Measurements from ENCODE around the gene ZNF512. TPM values are rescaled to one million over a fixed set of nuclear protein-coding genes. Genes with fewer than 3 reads are reported as not detected.
A peak's percentile ranks its signal among the peaks of the same experiment; 100 is the strongest.
"Not testable (repeated sequence)": the region's sequence is repeated elsewhere in the genome, so short reads cannot be mapped to it uniquely, and the experiment has no call there.

ZNF512 gene
- total RNA-seq, 2 experiments from 2014 or later, result 27.4 to 30.0 TPM

DNA sequence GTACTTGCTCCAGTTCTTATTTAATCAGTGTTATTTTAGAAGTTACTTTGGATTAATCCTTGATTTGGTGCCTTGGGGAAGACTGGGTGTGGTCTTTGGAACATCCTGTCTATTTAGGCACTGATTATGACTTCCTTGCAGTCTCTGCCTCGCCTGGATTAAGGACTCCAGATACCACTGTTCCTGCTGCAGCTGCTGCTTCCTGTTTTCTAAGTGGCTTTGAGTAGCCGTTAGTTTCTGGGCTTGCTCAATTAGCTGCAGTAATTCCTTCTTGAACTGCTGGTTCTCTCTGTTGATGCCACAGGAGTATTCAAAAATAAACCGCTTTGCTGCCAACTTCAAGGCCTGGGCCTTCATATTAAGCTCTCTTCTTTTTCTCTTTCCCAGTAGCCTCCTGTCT lies 44.1 kb downstream of the ZNF512 start:
- H3K36me3 Mint-ChIP-seq, result peaks cover 23% of the 10 kb centered on the region
- POLR2A ChIA-PET, result interaction anchor here (4.1 kb wide), 1 partner anchor 11 kb away, joined by 38 read pairs; no protein-coding TSS in a partner anchor
- H3K27ac Mint-ChIP-seq; DNase-seq; H3K27me3 Mint-ChIP-seq; intact Hi-C loops (cut with micrococcal nuclease); H3K4me3 Mint-ChIP-seq; H3K9me3 Mint-ChIP-seq: not testable (repeated sequence)
- CTCF ChIA-PET, result interaction anchor here (1.1 kb wide), 1 partner anchor 41 kb away, joined by 4 read pairs; no protein-coding TSS in a partner anchor
- H3K4me1 Mint-ChIP-seq (ENCODE audit: low read depth), result peaks cover 37% of the 10 kb centered on the region

- Mint-ChIP-seq H3K9me3 (no peaks in the 10 kb centered on the region), H3K4me1 (ENCODE audit: low read depth) (peaks cover 35% of the 10 kb centered on the region), H3K36me3 (peaks cover 27% of the 10 kb centered on the region), H3K4me3 (no peak overlapping the region), H3K27ac (no peak overlapping the region), H3K27me3 (no peaks in the 10 kb centered on the region)
- ChIA-PET POLR2A (interaction anchor here (0.5 to 4.1 kb wide), 11 partner anchors 10 to 219 kb away, joined by 3 to 38 read pairs (median 4); partner anchors contain the start of genes PPM1G, SLC4A1AP and SUPT7L), CTCF (interaction anchor here (1.1 to 2.8 kb wide), 4 partner anchors 11 to 55 kb away, joined by 3 to 31 read pairs (median 4); partner anchors contain the start of genes SLC4A1AP and SUPT7L)
- DNase-seq, result peak; percentile 25
- intact Hi-C loops (cut with micrococcal nuclease), result loop anchor here (1.0 to 2.0 kb wide), 6 partner anchors 10 to 257 kb away; partner anchors contain the start of genes EIF2B4, IFT172, NRBP1 and SNX17
Observed at GRCh38 chr2:27627963-27628766, 45.3 kb downstream of the ZNF512 start.

- peaks cover 31% of the 10 kb centered on the region for H3K36me3 Mint-ChIP-seq
- intact Hi-C loops (cut with micrococcal nuclease), result loop anchor here (1.0 to 2.0 kb wide), 7 partner anchors 9 to 258 kb away; partner anchors contain the start of genes EIF2B4, IFT172, NRBP1 and SLC4A1AP
- no peaks in the 10 kb centered on the region for H3K27me3 Mint-ChIP-seq
- POLR2A ChIA-PET, result interaction anchor here (0.5 to 4.1 kb wide), 10 partner anchors 9 to 220 kb away, joined by 3 to 38 read pairs (median 4); partner anchors contain the start of genes PPM1G, SLC4A1AP and SUPT7L
- peaks cover 35% of the 10 kb centered on the region for H3K4me1 Mint-ChIP-seq (ENCODE audit: low read depth)
- CTCF ChIA-PET, result interaction anchor here (1.3 to 2.8 kb wide), 3 partner anchors 10 to 54 kb away, joined by 3 to 31 read pairs (median 5); partner anchors contain the start of genes SLC4A1AP and SUPT7L
- no peak within 1 kb of the TSS for H3K27ac Mint-ChIP-seq
- DNase-seq, result peak; percentile 98
- H3K4me3 Mint-ChIP-seq, result no peak within 1 kb of the TSS
- no peaks in the 10 kb centered on the region for H3K9me3 Mint-ChIP-seq
Observed at GRCh38 chr2:27628767-27629709, 46.2 kb downstream of the ZNF512 start, which contains the start of the genes CCDC121 and GPN1. CCDC121 (minus strand) TSS chr2:27629012; CDS start chr2:27627799, 1,213 bp downstream. GPN1 (plus strand) TSS chr2:27629050; CDS start chr2:27629059, 9 bp downstream.

DNA sequence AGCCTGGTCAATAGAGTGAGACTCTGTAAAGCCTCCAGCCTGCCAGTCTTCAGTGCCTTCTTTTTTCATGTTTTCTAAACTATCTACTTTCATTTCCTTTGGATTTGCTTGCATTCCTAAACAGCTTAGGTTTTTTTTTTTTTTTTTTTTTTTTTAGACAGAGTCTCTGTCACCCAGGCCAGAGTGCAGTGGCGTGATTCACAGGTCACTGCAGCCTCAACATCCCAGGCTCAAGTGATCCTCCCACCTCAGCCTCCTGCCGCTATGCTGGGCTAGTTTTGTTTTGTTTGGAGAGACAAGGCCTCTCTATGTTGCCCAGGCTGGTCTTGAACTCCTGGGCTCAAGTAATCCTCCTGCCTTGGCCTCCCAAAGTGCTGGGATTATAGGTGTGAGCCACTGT lies 47.4 kb downstream of the ZNF512 start:
- CTCF ChIA-PET, result not testable (repeated sequence)

DNA sequence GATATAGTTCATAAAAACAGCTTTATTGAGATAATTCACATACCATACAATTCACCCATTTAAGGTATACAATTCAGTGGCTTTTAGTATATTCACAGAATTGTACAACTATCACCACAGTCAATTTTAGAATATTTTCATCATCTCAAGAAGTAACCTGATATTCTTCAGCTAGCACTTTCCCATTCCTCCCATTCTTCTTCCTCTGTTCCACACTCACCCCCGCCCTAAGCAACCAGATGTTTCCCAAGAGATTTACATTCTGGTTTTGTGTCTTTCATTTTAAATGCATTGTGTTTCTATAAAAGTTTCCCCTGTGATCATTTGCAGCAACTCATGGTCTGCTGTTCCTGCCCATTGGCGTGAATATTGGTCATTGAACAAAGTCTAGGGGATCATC lies 51.4 kb downstream of the ZNF512 start:
- no peak for DNase-seq
- intact Hi-C loops (cut with micrococcal nuclease), result no loop called here
- ChIA-PET POLR2A (no interaction called here), CTCF (no interaction called here)
- H3K9me3 Mint-ChIP-seq, result no peaks in the 10 kb centered on the region
- H3K27me3 Mint-ChIP-seq, result no peaks in the 10 kb centered on the region
- H3K4me1 Mint-ChIP-seq (ENCODE audit: low read depth), result peaks cover 49% of the 10 kb centered on the region
- H3K36me3 Mint-ChIP-seq, result peaks cover 60% of the 10 kb centered on the region
- no peak overlapping the region for H3K4me3 Mint-ChIP-seq
- no peak overlapping the region for H3K27ac Mint-ChIP-seq

More for the DNA sequence above, 47.4 kb downstream of the ZNF512 start:
- H3K9me3 Mint-ChIP-seq; DNase-seq; H3K27ac Mint-ChIP-seq; H3K4me3 Mint-ChIP-seq; H3K27me3 Mint-ChIP-seq; intact Hi-C loops (cut with micrococcal nuclease); POLR2A ChIA-PET: not testable (repeated sequence)
- H3K4me1 Mint-ChIP-seq (ENCODE audit: low read depth), result peaks cover 35% of the 10 kb centered on the region
- peaks cover 36% of the 10 kb centered on the region for H3K36me3 Mint-ChIP-seq

- Mint-ChIP-seq H3K4me3 (no peak overlapping the region), H3K27me3 (no peaks in the 10 kb centered on the region), H3K9me3 (no peaks in the 10 kb centered on the region), H3K27ac (no peak overlapping the region), H3K36me3 (peaks cover 62% of the 10 kb centered on the region), H3K4me1 (ENCODE audit: low read depth) (peaks cover 38% of the 10 kb centered on the region)
- ChIA-PET CTCF (interaction anchor here (5.3 kb wide), 1 partner anchor 46 kb away, joined by 48 read pairs; no protein-coding TSS in a partner anchor), POLR2A (interaction anchor here (3.5 kb wide), 1 partner anchor 9 kb away, joined by 38 read pairs; the partner anchor contains the start of genes CCDC121 and GPN1)
- intact Hi-C loops (cut with micrococcal nuclease), result no loop called here
- no peak for DNase-seq
Observed at GRCh38 chr2:27636766-27637165, 53.9 kb downstream of the ZNF512 start.

GRCh38 chr2:27638037-27638637 lies 55.3 kb downstream of the ZNF512 start:
- intact Hi-C loops (cut with micrococcal nuclease), result loop anchor here (1.0 to 2.0 kb wide), 8 partner anchors 10 to 810 kb away; partner anchors contain the start of genes GTF3C2, IFT172 and NRBP1
- CTCF ChIA-PET, result interaction anchor here (0.6 to 5.3 kb wide), 3 partner anchors 45 to 814 kb away, joined by 3 to 48 read pairs (median 4); partner anchors contain the start of gene PPM1G
- Mint-ChIP-seq H3K36me3 (peaks cover 58% of the 10 kb centered on the region), H3K4me3 (peak overlapping the region; percentile 33), H3K27me3 (no peaks in the 10 kb centered on the region), H3K9me3 (no peaks in the 10 kb centered on the region), H3K27ac (peak overlapping the region; percentile 99), H3K4me1 (ENCODE audit: low read depth) (peaks cover 35% of the 10 kb centered on the region)
- POLR2A ChIA-PET, result interaction anchor here (0.7 to 3.5 kb wide), 7 partner anchors 10 to 269 kb away, joined by 3 to 38 read pairs (median 4); partner anchors contain the start of genes CCDC121 and GPN1
- DNase-seq, result no peak

DNA sequence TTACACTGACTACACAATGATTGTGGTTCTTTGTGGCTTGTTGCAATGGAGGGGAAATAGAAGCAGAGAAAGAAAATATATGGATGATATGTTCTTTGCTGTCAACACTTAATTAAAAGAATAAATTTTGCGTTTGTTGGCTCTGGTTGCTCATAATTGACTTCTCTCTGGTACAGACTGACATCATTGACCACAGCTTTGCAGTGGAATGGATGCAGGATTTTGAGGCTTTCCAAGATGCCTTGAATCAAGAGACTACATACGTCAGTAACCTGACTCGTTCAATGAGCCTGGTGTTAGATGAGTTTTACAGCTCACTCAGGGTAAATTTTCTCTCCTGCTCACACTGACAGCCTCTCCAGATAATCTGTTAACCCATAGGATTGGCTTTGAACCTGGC lies 55.9 kb downstream of the ZNF512 start:
- ChIA-PET CTCF (interaction anchor here (0.6 to 5.3 kb wide), 4 partner anchors 10 to 814 kb away, joined by 3 to 48 read pairs (median 4); partner anchors contain the start of genes CCDC121, GPN1 and PPM1G), POLR2A (interaction anchor here (1.0 to 3.5 kb wide), 5 partner anchors 10 to 51 kb away, joined by 4 to 38 read pairs (median 4); partner anchors contain the start of genes CCDC121 and GPN1)
- Mint-ChIP-seq H3K4me3 (peak overlapping the region; percentile 33), H3K4me1 (ENCODE audit: low read depth) (peaks cover 35% of the 10 kb centered on the region), H3K9me3 (no peaks in the 10 kb centered on the region), H3K27me3 (no peaks in the 10 kb centered on the region), H3K27ac (peak overlapping the region; percentile 99), H3K36me3 (peaks cover 56% of the 10 kb centered on the region)
- intact Hi-C loops (cut with micrococcal nuclease), result loop anchor here (1.0 to 2.0 kb wide), 8 partner anchors 10 to 810 kb away; partner anchors contain the start of genes GTF3C2, IFT172 and NRBP1
- peak; percentile 59 for DNase-seq

DNA sequence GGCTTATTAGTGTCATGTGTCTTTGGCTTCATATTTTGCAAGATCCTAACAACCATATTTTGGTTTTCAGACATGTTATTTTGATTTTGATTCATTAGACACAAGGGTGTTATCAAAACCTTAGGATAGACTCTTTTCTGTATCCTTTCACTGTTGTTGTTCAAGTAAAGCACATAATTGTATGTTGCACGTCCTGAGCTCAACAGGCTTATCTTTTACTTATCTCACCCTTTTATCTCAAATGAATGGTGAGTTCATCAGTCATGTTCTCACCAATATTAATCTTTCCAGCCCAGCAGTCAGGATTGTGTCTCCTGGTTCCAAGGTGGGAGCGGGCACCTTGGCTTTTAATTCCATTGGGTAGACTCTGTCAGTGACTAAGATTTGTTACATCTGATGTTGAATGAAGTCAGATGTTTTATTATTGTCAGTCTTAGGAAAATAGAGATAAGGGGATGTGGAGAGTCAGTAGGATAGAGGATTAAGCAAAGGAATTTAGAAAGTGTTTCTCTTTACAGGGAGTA lies 57.9 kb downstream of the ZNF512 start:
- H3K4me1 Mint-ChIP-seq (ENCODE audit: low read depth), result peaks cover 31% of the 10 kb centered on the region
- H3K4me3 Mint-ChIP-seq, result no peak overlapping the region
- peaks cover 45% of the 10 kb centered on the region for H3K36me3 Mint-ChIP-seq
- CTCF ChIA-PET, result interaction anchor here (2.1 kb wide), 1 partner anchor 42 kb away, joined by 13 read pairs; no protein-coding TSS in a partner anchor
- no peaks in the 10 kb centered on the region for H3K9me3 Mint-ChIP-seq
- intact Hi-C loops (cut with micrococcal nuclease), result no loop called here
- POLR2A ChIA-PET, result no interaction called here
- no peak for DNase-seq
- H3K27me3 Mint-ChIP-seq, result no peaks in the 10 kb centered on the region
- H3K27ac Mint-ChIP-seq, result no peak overlapping the region

DNA sequence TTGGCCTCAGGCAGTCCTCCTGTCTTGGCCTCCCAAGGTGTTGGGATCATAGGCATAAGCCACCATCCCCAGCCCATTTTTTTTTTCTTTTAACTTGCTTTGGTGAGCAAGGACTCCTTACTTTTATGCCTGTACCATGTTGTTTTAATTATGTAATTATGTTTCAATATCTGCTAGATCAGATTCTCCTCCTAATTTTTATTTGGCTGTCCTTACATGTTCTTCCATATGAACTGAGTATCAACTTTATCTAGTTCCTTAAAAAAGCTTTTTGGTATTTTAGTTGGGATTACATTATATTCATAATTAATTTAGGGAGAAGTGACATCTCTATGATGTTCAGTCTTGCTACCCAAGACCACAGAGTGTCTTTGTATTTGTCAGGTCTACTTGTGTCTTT lies 62.4 kb downstream of the ZNF512 start:
- no peak for DNase-seq
- intact Hi-C loops (cut with micrococcal nuclease), result no loop called here
- Mint-ChIP-seq H3K27me3 (no peaks in the 10 kb centered on the region), H3K4me3 (no peak overlapping the region), H3K36me3 (peaks cover 40% of the 10 kb centered on the region), H3K9me3 (no peaks in the 10 kb centered on the region), H3K27ac (no peak overlapping the region), H3K4me1 (ENCODE audit: low read depth) (no peaks in the 10 kb centered on the region)
- ChIA-PET POLR2A (no interaction called here), CTCF (interaction anchor here (0.6 kb wide), 1 partner anchor 684 kb away, joined by 3 read pairs; no protein-coding TSS in a partner anchor)
